OCI-LY1 (cell line): ENCODE measurements around the gene PDE4D.

ENCODE experiments used
- EZH2 ChIP-seq: fragments of 200-600 bp; sonication (generic), shearing (Covaris generic); IDR thresholded peaks from 2 replicates; pipeline ENCODE4 v1.8.0; 2017; ENCODE audit warnings: borderline replicate concordance, mixed run types, mild to moderate bottlenecking, antibody characterized with exemption, low read length, moderate library complexity, mixed read lengths
- TF ChIP-seq, protein P1 (sequence below): fragments of 200-600 bp; sonication (generic), shearing (Covaris generic); IDR thresholded peaks from 2 replicates; pipeline ENCODE4 v1.5.1; 2017; ENCODE audit warnings: mild to moderate bottlenecking, antibody characterized with exemption, low read length, moderate library complexity, mixed read lengths

GRCh38 chr5:59204114-59204897 lies 689.2 kb downstream of the PDE4D start:
- TF ChIP-seq, protein P1, sequence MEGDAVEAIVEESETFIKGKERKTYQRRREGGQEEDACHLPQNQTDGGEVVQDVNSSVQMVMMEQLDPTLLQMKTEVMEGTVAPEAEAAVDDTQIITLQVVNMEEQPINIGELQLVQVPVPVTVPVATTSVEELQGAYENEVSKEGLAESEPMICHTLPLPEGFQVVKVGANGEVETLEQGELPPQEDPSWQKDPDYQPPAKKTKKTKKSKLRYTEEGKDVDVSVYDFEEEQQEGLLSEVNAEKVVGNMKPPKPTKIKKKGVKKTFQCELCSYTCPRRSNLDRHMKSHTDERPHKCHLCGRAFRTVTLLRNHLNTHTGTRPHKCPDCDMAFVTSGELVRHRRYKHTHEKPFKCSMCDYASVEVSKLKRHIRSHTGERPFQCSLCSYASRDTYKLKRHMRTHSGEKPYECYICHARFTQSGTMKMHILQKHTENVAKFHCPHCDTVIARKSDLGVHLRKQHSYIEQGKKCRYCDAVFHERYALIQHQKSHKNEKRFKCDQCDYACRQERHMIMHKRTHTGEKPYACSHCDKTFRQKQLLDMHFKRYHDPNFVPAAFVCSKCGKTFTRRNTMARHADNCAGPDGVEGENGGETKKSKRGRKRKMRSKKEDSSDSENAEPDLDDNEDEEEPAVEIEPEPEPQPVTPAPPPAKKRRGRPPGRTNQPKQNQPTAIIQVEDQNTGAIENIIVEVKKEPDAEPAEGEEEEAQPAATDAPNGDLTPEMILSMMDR = no peak
- TF ChIP-seq EZH2 = no peak
